ENCODE results near the gene DUSP1. TPM values are rescaled to one million over a fixed set of nuclear protein-coding genes. Genes with fewer than 3 reads are reported as not detected.

DUSP1 gene
- total and polyA plus RNA-seq, 10 donors, result 46.0 to 818 (median 239) TPM

DNA sequence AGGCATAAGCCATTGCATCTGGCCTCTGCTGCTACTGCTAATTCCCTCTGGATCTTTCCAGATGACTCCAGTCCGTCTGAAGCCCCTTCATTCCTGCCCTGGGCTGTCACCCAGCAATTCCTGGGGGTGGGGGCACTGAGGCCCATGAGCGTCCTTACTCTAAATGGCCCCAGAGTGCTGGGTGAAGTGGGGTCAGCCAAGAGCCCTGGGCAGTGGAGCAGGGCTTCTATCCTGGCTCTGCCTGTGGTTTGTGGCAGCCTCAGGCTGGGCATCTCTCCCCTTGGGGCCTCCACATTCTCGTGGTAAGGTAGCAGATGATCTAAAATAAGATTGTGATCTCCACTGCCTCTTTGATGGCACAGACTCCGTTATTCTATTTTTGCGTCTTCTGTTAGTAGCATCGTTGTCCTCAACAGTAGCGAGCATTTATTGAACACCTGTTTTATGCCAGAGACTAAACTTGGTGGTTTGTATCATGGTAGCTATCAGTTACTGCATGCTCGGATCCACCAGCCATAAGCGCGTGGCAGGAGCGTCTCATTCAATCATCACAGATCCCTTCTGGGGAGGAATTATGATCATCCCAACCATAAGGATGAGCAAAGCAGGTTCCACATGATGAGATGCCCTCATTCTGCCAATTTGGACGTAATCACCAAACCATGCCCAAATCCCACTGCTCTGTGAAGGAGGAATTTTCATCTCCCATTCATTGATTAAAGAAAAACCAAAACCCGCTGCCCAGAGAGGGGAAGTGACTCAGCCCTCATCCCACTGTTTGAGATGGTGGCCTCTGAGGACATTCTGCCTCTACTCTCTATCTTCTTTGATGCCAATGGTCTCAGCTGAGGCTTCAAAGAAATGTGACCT lies 21.9 kb upstream of the DUSP1 start:
- TF ChIP-seq POLR2A (IDR thresholded peaks at IDR 0.05) (no peak), POLR2AphosphoS5 (IDR thresholded peaks at IDR 0.05) (no peak)
- TF ChIP-seq, protein P1, sequence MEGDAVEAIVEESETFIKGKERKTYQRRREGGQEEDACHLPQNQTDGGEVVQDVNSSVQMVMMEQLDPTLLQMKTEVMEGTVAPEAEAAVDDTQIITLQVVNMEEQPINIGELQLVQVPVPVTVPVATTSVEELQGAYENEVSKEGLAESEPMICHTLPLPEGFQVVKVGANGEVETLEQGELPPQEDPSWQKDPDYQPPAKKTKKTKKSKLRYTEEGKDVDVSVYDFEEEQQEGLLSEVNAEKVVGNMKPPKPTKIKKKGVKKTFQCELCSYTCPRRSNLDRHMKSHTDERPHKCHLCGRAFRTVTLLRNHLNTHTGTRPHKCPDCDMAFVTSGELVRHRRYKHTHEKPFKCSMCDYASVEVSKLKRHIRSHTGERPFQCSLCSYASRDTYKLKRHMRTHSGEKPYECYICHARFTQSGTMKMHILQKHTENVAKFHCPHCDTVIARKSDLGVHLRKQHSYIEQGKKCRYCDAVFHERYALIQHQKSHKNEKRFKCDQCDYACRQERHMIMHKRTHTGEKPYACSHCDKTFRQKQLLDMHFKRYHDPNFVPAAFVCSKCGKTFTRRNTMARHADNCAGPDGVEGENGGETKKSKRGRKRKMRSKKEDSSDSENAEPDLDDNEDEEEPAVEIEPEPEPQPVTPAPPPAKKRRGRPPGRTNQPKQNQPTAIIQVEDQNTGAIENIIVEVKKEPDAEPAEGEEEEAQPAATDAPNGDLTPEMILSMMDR (IDR thresholded peaks at IDR 0.05 in 8 of 11, conservative IDR thresholded peaks at IDR 0.05 in 3 of 11), result no peak
- Histone ChIP-seq H3K9me3 (peaks cover 0 to 5% (median 0%) of the 10 kb centered on the region in 8 donors), H3K4me1 (peaks cover 11 to 94% (median 58%) of the 10 kb centered on the region in 6 donors), H3K36me3 (no peaks in the 10 kb centered on the region), H3K27ac (peak overlapping the region in 7 of 8 donors; percentile 46 to 98 (median 88)), H3K4me3 (no peak overlapping the region), H3K27me3 (replicated peaks in 1 of 7) (no peaks in the 10 kb centered on the region)
- intact Hi-C loops (cut with DNase I; ENCODE audit: low total_unique reads), result no loop called here
- no peak for DNase-seq
- WGBS, 5 donors, result 49 to 79% (median 75%) methylated on average over 13 of the region's 13 CpGs

DNA sequence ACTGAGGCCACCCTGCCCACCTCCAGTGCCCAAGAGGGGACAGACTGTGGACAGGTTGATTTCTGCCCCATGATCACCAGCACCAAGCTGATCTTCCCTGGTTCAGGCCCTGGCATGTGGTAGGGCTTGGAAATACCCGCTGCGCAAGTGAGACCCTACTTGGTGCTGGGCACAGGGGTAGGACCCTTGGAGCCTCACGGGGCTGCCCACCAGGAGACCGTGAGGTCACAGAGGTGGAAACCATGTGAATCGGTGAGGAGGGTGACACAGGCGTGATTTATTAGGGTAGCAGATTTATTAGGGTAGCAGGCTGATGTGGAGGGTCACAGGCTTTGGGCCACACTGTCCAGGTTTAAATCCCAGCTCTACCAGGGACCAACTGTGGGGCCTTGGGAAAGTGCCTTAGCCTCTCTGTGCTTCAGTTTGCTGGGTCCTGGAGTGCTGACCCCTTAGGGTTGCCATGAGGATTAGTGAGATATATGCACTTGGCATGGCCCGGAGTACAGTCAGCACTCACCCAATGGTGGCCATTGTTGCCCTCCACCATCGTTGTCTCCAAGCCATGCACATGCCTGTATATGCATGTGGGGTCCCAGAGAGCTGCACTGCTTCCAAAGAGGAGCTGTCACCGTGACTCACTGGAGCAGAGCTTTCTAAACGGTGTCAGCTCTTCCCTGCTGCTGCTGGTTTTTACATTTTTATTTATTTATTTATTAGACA lies 20.9 kb upstream of the DUSP1 start:
- peaks cover 0 to 5% (median 0%) of the 10 kb centered on the region in 8 donors for H3K9me3 ChIP-seq
- no peak overlapping the region for H3K4me3 ChIP-seq
- no peak for DNase-seq
- no peaks in the 10 kb centered on the region for H3K27me3 ChIP-seq (replicated peaks in 1 of 7)
- WGBS, 5 donors, result 87 to 95% (median 89%) methylated on average over 10 of the region's 10 CpGs
- H3K27ac ChIP-seq, result peak overlapping the region in 5 of 8 donors; percentile 13 to 98 (median 90)
- intact Hi-C loops (cut with DNase I; ENCODE audit: low total_unique reads), result no loop called here
- H3K36me3 ChIP-seq, result no peaks in the 10 kb centered on the region
- H3K4me1 ChIP-seq, result peaks cover 17 to 94% (median 53%) of the 10 kb centered on the region in 6 donors
- TF ChIP-seq POLR2A (IDR thresholded peaks at IDR 0.05) (no peak), POLR2AphosphoS5 (IDR thresholded peaks at IDR 0.05) (no peak)
- TF ChIP-seq, protein P1 (IDR thresholded peaks at IDR 0.05 in 8 of 11, conservative IDR thresholded peaks at IDR 0.05 in 3 of 11), result no peak

DNA sequence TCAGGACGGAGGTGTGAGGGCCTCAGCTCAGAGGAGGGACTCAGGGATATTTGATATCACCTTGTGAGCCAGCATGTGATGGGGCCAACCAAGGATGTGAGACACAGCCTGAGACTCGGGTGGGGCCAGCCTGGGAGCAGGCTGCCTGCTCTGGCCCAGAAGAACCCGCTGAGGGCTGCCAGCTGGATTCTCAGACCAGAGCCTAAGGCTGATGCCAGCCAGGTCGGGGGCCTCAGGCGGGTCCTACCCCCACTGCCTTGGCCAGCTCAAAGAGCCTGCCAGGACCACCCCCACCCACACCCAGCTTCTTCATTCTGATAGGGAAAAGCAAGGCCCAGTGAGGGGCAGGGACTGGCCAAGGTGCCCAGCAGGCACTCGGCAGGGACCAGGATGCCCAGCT lies 20.3 kb upstream of the DUSP1 start:
- H3K4me1 ChIP-seq, result peaks cover 17 to 94% (median 55%) of the 10 kb centered on the region in 6 donors
- H3K9me3 ChIP-seq, result peaks cover 0 to 5% (median 0%) of the 10 kb centered on the region in 8 donors
- WGBS, 5 donors, result 78 to 86% (median 82%) methylated on average over 4 to 6 of the region's 6 CpGs
- intact Hi-C loops (cut with DNase I; ENCODE audit: low total_unique reads), result no loop called here
- TF ChIP-seq POLR2A (IDR thresholded peaks at IDR 0.05) (no peak), POLR2AphosphoS5 (IDR thresholded peaks at IDR 0.05) (no peak)
- TF ChIP-seq, protein P1 (IDR thresholded peaks at IDR 0.05 in 8 of 11, conservative IDR thresholded peaks at IDR 0.05 in 3 of 11), result no peak
- H3K27me3 ChIP-seq (replicated peaks in 1 of 7), result no peaks in the 10 kb centered on the region
- no peaks in the 10 kb centered on the region for H3K36me3 ChIP-seq
- no peak for DNase-seq
- peak overlapping the region in 5 of 8 donors; percentile 38 to 98 (median 90) for H3K27ac ChIP-seq
- no peak overlapping the region for H3K4me3 ChIP-seq

DNA sequence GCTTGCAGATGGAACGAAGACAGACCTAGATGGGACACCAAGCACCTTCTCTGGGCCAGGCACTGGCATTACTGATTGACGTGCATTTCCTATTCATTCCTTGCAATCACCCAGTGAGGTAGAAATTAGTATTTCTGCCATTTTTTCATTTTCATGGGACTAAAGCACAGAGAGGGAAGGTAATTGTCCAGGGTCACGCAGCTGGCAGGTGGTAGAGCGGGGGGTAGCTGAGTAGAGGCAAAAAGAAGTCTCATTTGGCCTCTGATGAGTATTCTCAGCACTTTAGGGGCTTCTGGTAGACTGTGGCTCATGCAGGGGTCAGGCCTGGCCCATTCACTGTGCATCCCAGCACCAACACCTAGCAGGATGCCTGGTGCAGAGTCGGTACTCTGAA lies 19.5 kb upstream of the DUSP1 start:
- H3K27ac ChIP-seq, result peak overlapping the region in 6 of 8 donors; percentile 78 to 98 (median 89)
- no peak overlapping the region for H3K4me3 ChIP-seq
- no peak for DNase-seq
- no peaks in the 10 kb centered on the region for H3K36me3 ChIP-seq
- 67 to 79% (median 75%) methylated on average over 5 of the region's 5 CpGs for WGBS, 5 donors
- TF ChIP-seq POLR2AphosphoS5 (IDR thresholded peaks at IDR 0.05) (no peak), POLR2A (IDR thresholded peaks at IDR 0.05) (no peak)
- TF ChIP-seq, protein P1 (IDR thresholded peaks at IDR 0.05 in 8 of 11, conservative IDR thresholded peaks at IDR 0.05 in 3 of 11), result no peak
- peaks cover 17 to 86% (median 51%) of the 10 kb centered on the region in 6 donors for H3K4me1 ChIP-seq
- H3K27me3 ChIP-seq (replicated peaks in 1 of 7), result no peaks in the 10 kb centered on the region
- peaks cover 0 to 5% (median 0%) of the 10 kb centered on the region in 8 donors for H3K9me3 ChIP-seq
- intact Hi-C loops (cut with DNase I; ENCODE audit: low total_unique reads), result no loop called here

All from spleen (tissue), 11 donors.